ENCODE measurements around the gene ERAS. TPM values are rescaled to one million over a fixed set of nuclear protein-coding genes. Genes with fewer than 3 reads are reported as not detected.

The ERAS gene
- total RNA-seq, 6 experiments from 2014 or later = not detected

DNA sequence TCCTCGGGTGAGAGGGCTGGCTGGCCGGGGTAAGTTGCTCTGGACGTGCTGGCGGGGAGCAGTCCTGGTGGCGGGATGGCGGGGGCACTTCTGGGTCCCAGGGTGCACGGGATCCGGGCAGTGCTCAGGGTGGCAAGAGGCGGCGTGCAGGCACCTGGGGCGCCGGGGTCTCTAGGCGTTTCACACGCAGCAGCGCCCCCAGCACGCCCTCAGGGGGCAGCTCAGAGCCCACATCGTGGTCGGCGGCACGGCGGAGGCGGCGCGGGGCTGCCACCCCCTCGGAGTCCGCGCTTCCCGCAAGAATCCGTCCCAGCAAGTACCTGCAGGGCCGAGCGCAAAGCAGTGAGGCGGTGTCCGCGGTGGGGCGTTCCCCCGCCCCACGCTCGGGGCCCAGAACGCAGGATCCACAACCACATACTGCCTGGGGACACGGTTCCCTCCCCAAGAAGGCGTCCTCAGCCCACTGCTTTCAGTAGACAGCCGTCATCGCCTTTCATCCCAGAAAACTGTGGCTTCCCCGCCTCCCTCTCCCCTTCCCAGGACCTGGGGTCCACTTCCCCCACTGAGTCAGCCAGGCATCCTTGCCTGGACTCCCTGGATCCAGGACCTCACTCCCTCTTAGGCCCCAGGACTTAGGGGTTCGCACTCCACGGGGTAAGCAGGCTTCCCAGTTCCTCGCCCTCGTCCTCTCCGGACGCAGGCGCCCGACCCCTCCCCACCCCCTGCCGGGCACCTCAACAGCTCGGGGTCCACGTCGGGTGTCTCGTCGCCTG, 5.0 kb downstream of the ERAS start:
- Histone ChIP-seq H3K4me3 (no peak overlapping the region), H3K27ac (no peak overlapping the region), H3K4me1 (no peaks in the 10 kb centered on the region), H3K36me3 (no peaks in the 10 kb centered on the region), H3K9me3 (no peaks in the 10 kb centered on the region), H3K27me3 (no peaks in the 10 kb centered on the region)
- intact Hi-C loops (cut with DNase I) = no loop called here
- no peak for TF ChIP-seq POLR2A (IDR thresholded peaks at IDR 0.05)
- TF ChIP-seq, protein P1, sequence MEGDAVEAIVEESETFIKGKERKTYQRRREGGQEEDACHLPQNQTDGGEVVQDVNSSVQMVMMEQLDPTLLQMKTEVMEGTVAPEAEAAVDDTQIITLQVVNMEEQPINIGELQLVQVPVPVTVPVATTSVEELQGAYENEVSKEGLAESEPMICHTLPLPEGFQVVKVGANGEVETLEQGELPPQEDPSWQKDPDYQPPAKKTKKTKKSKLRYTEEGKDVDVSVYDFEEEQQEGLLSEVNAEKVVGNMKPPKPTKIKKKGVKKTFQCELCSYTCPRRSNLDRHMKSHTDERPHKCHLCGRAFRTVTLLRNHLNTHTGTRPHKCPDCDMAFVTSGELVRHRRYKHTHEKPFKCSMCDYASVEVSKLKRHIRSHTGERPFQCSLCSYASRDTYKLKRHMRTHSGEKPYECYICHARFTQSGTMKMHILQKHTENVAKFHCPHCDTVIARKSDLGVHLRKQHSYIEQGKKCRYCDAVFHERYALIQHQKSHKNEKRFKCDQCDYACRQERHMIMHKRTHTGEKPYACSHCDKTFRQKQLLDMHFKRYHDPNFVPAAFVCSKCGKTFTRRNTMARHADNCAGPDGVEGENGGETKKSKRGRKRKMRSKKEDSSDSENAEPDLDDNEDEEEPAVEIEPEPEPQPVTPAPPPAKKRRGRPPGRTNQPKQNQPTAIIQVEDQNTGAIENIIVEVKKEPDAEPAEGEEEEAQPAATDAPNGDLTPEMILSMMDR (IDR thresholded peaks at IDR 0.05) = no peak
- WGBS (ENCODE audit: insufficient coverage, low coverage, low lambda C conversion rate, missing lambda C conversion rate) = 52% methylated on average over 16 of the region's 58 CpGs
- DNase-seq (no peak), ATAC-seq (no peak)

DNA sequence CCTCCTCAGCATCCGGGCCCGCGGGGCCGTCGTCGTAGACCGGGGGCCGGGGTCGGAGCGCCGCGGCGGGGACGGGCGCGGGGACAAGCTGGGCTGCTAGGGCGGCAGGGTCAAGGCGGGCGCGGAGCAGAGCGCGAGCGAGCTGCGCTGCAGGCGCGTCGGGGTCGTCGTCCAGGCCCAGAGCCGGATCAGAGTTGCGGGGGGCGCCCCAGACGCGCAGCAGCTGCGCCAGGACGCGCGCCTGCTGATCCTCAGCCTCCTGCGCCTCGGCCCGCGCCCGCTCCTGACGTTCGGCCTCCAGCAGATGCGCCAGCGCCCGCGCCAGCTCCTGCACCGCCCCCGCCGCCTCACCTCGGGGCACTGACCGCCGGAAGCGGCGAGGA, 5.6 kb downstream of the ERAS start:
- TF ChIP-seq, protein P1 (IDR thresholded peaks at IDR 0.05) = no peak
- no peak for TF ChIP-seq POLR2A (IDR thresholded peaks at IDR 0.05)
- H3K27ac ChIP-seq = no peak overlapping the region
- no peak for ATAC-seq
- no peak for DNase-seq
- 15% methylated on average over 4 of the region's 57 CpGs for whole genome bisulfite sequencing (ENCODE audit: insufficient coverage, low coverage, low lambda C conversion rate, missing lambda C conversion rate)
- no peaks in the 10 kb centered on the region for H3K27me3 ChIP-seq
- H3K36me3 ChIP-seq = no peaks in the 10 kb centered on the region
- intact Hi-C loops (cut with DNase I) = no loop called here
- H3K4me3 ChIP-seq = no peak overlapping the region
- no peaks in the 10 kb centered on the region for H3K4me1 ChIP-seq
- no peaks in the 10 kb centered on the region for H3K9me3 ChIP-seq

DNA sequence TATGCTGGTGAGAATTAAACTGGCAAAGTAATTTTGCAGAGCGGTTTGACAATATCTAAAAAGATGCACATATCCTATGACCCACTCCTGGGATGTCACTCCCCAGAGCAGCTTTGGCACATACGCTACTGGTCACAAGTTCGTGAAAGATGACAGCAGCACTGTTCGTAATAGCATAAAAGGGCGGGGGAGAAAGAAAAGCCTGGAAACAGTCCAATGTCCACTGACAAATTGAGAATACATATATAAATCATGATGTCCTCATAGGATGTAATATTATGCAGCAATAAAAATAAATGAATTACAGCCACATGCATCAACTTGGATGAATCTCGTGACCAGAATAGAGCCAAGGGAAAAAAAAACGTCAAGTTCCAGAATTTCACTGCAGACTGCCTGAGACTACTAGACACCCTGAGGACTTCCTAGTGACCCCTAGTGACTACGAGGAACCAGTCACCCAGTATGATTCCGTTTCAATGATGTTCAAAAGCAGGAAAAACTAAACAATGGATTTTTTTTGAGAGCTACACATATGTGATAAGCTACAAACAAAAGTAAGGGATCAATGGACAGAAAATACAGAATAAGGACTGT, 7.3 kb downstream of the ERAS start:
- Histone ChIP-seq H3K36me3 (no peaks in the 10 kb centered on the region), H3K27me3 (no peaks in the 10 kb centered on the region), H3K4me3 (no peak overlapping the region), H3K4me1 (no peaks in the 10 kb centered on the region), H3K9me3 (no peaks in the 10 kb centered on the region), H3K27ac (no peak overlapping the region)
- no peak for TF ChIP-seq POLR2A (IDR thresholded peaks at IDR 0.05)
- TF ChIP-seq, protein P1 (IDR thresholded peaks at IDR 0.05) = no peak
- intact Hi-C loops (cut with DNase I) = no loop called here
- ATAC-seq = no peak
- no peak for DNase-seq
- 50% methylated on average over 9 of the region's 9 CpGs for WGBS (ENCODE audit: insufficient coverage, low coverage, low lambda C conversion rate, missing lambda C conversion rate)

DNA sequence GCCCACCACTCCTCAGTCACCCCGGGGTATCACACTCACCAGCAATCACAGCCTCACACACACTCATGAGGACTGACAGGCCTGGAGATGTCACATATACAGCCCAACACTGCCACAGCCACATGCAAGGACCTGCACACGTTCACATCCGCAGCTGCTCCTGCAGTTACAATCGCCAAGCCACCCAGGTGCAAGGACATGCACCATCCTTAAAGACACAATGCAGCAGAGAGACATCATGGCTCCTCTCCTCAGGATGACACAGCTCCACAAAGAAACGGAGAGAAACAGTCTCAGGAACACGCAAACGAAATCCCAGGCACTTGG, 8.0 kb downstream of the ERAS start:
- no peak overlapping the region for H3K4me3 ChIP-seq
- H3K36me3 ChIP-seq = no peaks in the 10 kb centered on the region
- H3K27ac ChIP-seq = no peak overlapping the region
- no peaks in the 10 kb centered on the region for H3K4me1 ChIP-seq
- no peak for ATAC-seq
- H3K27me3 ChIP-seq = no peaks in the 10 kb centered on the region
- H3K9me3 ChIP-seq = no peaks in the 10 kb centered on the region
- WGBS (ENCODE audit: insufficient coverage, low coverage, low lambda C conversion rate, missing lambda C conversion rate) = 21% methylated on average over 6 of the region's 7 CpGs
- intact Hi-C loops (cut with DNase I) = no loop called here
- no peak for DNase-seq
- TF ChIP-seq, protein P1 (IDR thresholded peaks at IDR 0.05) = no peak
- no peak for TF ChIP-seq POLR2A (IDR thresholded peaks at IDR 0.05)
